Measurements from ENCODE around the gene MAP1A.

Gene MAP1A

DNA sequence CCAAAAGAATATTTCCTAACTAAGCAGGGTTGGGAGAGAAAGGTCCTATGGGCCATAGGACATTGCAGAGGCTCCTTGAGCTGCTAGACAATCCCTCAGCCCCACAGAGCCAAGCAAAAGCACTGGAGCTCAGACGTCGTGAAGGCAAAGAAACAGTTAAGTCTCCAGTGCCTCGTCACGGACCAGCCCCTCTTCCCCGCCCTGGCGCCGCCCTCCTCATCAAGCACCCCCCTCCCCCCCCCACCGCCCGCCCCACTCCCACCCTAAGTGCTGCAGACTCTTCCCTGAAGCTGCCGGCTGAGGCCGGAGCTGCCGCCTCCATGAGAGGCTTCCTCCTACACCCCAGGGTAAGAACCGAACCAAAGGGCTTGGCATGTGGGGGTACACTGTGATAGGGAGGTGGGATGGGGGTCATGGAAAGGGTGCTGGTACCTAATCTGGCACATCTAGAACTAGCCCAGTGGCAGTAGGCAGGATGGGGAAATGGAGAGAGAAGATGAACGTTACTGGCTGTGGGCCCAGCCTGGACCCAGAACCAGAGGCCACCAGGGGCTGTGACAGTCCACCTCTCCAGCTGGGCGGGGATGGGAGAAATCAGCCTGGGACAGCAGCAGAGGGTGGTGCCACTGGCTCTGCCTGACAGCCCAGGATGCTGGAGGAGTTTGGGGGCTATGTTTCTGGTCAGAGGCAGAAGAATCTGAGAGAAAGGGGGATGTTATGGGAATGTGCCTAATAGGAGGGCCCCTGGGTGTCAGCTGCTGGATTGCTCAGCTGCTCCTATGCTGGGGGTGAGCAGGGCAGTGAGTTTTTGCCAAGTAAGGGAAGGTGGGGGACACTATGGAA lies at the start of gene MAP1A:
Gene MAP1A, plus strand, starts transcription at position 255 of the 843 bp plus-strand sequence. CDS start 3,866 bp downstream, outside the sequence.
- DNase-seq: no peak

DNA sequence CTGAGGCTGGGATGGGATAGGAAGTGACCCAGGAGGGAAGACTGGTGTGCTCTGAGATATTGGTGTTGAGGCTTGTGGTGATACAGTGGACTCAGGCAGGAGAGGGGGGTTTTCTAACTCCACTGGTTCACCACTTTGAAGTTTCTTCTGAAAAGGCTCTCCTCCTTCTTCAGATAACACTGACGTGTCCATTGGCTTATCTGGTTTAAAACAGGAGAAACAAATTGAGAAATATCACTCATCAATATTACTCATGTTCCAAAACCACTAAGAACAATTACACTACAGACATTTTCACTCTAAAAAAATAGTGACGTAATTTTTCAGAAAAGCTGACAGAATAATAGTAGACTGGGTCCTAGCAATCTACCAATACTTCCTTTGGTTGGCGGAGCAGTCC lies 47.5 kb upstream of the MAP1A start:
- DNase-seq: no peak

DNA sequence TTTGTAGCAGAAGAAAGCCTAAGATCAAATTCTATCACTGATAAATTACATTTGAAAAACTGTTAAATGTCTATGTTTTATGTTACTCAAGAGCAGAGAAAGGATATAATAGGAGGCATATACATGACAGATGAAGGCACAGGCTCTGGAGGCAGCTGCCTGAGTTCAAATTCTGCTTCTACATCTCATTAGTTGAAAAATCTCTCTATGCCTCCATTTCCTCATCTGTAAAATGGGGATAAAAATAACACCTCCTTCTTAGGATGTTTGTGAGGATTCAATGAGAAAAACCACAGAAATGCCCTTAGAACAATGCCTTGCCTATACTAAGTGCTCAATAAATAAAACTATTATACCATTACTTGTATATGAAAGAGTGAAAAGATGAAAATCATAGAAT lies 45.4 kb upstream of the MAP1A start:
- no peak for DNase-seq

DNA sequence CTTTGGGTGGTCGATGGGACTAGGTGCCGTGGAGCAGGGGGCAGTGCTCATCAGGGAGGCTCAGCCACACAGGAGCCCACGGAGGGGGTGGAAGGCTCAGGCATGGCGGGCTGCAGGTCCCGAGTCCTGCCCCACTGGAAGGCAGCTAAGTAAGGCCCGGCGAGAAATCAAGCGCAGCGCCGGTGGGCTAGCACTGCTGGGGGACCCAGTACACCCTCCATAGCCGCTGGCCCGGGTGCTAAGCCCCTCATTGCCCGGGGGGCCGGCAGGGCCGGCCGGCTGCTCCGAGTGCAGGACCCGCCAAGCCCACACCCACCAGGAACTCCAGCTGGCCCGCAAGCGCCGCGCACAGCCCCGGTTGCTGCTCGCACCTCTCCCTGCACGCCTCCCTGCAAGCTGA lies 43.5 kb upstream of the MAP1A start:
- DNase-seq: no peak

DNA sequence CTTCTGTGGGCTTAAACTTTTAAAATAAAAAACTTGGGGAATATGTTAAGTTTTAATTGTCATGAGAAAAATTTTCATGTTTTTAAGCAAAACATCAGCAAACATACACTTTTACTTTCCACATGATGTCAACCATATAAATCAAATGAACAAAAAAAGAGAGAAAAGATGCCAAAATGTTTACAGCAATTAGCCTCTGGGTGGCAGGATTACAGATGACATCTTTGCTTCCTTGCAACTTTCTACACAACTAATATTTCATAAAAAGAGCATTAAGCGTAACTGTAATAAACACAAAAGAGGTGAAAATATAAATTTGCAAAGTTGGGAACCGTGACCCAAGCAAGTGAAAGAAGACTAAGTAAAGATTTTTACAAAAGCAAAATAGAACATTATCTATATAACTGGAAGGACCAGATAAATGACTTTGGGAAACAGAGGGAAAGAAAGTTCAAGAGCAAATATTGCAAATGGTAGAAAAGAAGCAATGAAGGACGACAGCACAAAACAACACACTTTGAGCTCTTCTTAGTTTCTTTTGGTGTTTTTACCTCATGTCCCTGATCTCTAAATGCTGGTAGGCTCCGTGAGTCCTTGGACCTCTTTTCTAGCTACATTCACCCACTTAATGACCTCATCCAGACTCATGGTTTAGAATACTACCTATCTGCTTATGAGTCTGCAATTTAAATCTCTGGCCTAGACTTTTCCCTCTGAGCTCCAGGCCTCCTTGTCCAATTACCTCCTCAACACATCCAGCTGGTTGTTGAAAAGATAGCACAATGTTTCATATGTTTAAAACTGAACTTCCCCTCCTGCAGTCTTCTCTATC lies 33.9 kb upstream of the MAP1A start:
- no peak for DNase-seq

DNA sequence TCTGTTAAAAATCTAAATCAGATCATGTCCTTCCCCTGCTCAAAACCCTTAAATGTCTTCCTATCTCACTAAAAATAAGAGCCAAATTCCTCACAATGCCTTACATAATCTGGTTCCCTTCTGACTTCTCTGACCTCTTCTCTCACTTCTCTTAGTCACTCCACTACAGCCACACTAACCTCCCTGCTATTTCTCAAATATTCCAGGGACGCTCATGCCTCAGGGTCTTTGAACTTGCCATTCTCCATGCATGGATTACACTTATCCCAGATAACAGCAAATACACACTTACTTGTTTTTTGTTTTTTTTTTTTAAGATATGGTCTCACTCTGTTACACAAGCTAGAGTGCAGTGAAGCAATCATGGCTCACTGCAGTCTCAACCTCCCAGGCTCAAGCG lies 33.0 kb upstream of the MAP1A start:
- no peak for DNase-seq

DNA sequence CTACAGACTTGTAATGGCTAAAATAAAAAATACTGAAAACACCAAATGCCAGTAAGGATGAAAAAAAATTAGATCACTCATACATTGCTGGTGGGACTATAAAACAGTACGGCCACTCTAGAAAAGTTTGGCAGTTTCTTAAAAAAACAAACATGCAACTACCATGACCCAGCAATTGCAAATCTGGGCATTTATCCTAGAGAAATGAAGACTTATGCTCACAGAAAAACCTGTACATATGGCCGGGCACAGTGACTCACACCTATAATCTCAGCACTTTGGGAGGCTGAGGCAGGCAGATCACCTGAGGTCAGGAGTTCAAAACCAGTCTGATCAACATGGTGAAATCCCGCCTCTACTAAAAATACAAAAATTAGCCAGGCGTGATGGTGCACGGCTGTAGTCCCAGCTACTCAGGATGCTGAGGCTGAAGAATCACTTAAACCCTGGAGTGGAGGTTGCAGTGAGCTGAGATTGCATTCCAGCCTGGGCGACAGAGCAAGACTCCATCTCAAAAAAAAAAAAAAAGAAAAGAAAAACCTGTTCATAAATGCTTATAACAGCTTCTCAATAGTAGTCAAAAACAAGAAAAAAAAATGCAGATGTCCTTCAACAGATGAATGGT lies 30.0 kb upstream of the MAP1A start:
- no peak for DNase-seq

DNA sequence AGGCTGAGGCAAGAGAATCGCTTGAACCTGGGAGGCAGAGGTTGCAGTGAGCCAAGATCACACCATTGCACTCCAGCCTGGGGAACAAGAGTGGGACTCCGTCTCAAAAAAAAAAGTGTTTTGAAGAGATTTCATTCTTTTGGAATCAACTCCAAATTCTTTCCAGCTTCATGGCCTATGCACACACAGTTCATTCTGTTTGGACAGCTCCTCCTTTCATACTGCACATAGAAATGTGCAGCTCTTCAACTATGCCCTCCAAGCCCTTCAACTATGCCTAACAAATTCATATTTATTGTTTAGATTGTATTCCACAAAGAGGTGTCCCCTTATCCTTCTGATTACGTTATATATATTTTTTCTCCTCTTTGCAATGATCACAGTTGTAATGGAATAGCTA lies 28.6 kb upstream of the MAP1A start:
- DNase-seq: no peak

DNA sequence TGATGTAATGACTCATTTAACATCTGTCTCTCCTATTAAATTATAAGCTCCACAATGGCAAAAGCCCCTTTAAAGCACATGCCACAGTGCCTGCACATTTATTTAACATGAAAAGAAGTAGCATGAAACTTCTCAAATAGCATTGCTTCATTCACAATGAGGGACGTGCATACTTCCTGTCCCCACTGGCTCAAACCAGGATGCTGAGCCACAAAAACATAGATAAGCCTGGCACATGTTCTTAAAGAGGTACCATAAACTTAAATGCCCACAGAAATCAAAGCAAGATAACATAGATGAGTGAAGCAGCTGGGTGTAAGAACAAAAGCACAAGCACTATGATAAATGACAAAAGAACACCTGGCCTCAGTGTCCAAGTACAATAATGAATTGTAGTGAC lies 28.2 kb upstream of the MAP1A start:
- DNase-seq: no peak

DNA sequence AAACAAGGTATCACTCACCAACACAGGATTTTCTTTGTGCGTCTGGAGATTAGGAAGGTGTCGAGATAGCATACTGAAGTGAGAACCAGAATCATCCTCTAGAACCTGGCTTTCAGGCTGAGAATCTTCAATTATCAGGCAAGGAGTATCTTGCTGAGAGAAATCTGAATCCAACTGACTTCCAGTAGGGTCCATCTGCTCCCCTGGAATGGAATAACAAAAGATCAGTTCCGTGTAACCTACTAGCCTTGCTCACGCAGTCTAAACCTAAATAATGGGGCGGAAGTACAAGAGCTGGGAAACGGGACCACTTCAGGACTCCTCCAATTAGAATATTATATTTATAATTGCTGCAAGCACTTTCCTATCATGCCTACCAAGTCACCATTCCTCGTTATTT lies 25.1 kb upstream of the MAP1A start:
- DNase-seq: no peak

DNA sequence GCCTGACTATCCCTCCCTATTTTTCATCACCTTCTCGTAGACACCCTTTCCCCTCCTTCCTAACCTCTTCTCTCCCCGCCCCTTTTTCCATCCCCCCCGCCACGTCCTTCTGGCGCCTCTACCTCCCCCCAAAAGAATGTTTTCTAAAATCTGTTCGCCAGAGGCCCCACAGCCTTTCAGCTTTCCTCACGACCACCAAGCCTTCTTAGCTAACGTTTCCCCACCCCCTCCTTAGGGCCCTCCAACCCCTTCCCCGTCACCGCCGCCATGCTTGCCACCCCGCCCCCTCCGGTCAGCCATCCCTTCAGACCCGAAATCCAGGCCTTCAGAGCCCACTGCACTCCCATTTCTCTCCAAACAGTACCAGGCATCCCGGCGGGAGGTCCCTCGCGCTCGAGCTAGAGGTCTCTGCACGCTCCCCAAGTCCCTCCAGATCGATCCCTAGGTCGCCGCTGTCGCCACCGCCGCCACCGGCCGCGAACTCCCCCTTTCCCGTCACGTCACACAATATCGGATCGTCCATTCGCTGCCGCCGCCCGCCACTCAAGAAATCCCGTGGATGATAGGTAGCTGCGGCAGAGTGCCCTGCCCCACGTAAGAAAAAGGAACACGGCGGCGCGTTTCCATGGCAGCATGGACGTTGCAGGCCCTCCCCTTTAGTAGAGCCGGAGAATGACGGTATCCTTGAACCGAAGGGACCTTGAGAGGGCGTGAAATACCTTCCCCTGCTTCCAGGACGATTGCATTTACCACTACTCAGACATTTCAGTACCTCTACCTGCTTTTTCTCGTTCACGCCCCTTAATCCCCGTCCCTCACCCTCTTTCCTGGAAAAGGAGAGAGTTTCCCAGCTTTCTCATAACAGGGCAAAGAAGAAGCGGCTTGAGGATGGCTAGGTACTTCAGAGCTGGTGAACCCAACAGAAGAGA lies 24.5 kb upstream of the MAP1A start, which contains the start of gene TP53BP1:
Gene TP53BP1, minus strand, starts transcription at position 484 of the 929 bp plus-strand sequence. Its CDS starts 113 bp downstream, at position 371.
- DNase-seq: peak; percentile 95

DNA sequence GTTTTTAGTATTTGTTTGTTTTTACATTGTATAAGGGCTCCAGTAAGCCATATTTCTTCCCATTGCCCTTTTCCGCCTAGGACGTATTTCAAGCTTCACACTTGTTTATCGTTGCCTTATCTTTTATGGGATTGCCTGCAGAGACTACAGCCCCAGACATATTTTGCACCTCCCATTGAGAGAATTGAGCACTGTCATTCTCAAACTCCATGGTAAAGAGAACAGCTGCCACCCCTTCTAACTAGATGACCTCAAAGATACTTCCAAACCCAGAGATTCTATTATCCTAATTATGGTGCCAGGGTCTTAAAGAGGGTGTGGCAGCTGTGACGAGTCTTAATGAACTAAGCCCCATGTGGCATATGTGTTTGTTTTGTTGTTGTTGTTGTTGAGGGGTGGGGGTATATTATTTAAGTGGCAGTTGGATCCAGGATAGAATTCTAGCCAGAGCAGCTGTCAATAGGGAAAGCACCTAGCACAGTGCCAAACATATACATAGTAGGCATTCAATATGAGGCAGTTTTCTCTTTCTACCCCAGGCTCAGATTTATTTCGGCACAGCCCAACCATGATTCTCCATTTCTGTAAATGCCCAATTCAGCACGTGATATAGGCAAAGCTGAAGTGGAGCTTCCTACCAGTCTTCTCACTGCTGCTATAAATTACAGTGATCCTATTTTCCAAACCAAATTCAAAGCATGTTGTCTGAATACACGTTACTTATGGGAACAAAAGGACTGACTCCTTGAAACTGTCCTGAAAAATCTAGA lies 23.5 kb upstream of the MAP1A start:
- DNase-seq: no peak

DNA sequence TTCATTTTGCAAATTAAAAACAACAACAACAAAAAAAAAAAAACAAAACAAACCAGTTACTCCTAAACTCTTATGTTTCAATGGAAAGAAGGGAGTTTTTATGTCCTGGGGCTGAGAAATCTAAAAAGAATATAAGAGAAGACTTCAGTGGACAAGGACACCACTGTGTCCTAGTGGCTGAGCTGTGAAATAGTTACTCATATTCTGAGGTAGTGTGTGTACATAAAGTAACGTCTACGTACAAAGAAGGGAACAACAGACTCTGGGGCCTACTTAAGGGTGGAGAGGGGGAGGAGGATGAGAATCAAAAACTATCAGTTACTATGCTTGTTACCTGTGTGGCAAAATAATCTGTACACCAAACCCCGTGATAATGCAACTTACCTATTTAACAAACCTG lies 18.4 kb upstream of the MAP1A start:
- no peak for DNase-seq

DNA sequence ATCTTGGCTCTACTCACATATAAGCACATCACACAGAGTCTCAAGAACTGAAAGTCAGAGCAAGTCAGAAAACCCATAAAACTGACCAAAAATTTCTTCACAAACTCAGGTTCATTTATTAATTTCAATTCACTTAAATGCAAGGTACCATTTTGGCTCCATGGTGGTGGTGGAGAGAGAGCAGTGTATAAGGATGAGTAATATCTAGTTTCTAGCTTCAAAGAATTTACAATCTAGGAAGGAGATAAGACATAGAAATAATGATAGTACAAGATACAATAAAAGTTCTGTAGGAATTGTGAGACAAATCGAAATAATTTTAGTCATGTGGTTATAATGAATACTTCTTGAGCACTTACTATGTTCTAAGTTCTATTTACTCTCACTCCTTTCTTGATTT lies 17.8 kb upstream of the MAP1A start:
- DNase-seq: no peak

DNA sequence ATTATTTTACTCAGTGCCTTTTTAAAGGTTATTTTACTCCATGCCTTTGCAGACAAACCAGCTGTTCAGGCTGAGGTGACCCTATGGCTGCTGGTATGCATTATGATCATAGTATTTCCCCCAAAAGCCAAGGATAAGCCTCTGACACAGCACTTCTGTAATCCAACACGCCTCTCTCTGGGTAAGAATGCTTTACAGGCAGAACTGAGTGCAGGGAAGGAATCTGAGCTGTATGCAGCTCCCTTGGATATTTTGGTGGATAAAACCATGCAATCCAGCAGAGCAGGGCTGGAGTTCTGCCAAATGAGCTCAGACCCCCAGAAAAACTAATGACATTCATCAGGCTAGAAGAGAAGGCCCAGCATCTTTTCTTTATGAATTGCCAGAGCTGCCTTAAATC lies 11.7 kb upstream of the MAP1A start:
- no peak for DNase-seq

DNA sequence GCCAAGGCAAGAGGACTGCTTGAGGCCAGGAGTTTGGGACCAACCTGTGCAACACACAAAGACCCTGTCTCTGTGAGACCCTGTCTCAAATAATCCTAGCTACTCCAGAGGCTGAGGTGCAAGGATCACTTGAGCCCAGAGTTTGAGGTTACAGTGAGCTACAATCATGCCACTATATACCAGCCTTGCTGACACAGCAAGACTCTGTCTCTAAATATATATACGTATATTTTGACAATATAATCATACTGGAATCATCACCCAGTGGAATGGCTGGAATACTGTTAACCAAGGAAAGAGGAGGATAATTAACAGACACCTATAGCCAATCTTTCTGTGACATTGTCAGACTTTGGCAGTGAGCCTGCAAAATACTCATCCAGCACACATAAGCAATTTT lies 9.0 kb upstream of the MAP1A start:
- DNase-seq: no peak

DNA sequence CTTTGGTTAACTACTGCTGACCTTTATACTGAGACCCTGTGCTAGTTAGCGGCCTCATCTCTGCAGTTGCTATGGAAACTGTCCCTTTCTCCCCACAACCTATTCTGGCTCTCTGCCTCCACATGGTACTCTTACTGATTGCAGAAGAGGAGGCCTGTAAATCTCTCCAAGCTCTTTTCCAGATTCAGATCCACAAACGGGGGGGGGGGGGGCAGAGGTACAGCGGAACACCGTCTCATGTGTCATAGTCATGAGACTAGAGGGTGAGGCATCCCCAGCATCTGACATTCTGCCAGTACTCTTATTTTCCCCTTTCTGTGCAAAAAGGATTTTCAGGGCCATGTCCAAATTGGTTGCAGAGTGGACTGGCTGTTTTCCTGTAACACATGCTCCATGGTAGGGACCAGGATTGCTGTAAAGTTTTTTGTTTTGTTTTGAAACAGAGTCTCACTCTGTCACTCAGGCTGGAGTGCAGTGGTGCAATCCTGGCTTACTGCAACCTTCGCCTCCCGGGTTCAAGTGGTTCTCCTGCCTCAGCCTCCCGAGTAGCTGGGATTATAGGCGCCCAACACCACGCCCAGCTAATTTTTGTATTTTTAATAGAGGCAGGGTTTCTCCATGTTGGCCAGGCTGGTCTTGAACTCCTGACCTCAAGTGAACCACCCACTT lies 8.3 kb upstream of the MAP1A start:
- DNase-seq: no peak

DNA sequence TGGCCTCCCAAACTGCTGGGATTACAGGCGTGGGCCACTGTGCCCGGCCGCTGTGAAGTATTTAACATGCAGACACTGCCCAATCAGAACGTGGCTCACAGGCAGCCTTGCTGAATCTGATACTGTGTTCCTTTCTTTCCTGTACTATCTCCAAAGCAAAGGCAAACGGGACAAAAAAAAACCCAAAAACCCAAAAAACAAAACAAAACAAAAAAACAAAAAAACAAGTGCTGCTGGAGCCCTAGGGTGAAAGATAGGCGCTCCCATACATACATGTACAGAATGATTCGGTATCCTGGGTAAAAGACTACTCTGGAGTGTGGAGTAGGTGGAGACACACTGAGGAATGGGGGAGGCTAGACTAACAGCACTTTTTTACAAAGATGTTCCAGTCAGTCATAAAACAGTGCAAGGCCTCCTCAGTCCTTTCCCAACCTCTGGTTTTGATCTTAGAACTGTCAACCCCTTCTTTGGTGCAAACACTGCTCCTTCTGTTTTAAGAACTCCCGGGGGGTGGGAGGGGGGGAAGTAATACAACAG lies 7.7 kb upstream of the MAP1A start:
- no peak for DNase-seq

DNA sequence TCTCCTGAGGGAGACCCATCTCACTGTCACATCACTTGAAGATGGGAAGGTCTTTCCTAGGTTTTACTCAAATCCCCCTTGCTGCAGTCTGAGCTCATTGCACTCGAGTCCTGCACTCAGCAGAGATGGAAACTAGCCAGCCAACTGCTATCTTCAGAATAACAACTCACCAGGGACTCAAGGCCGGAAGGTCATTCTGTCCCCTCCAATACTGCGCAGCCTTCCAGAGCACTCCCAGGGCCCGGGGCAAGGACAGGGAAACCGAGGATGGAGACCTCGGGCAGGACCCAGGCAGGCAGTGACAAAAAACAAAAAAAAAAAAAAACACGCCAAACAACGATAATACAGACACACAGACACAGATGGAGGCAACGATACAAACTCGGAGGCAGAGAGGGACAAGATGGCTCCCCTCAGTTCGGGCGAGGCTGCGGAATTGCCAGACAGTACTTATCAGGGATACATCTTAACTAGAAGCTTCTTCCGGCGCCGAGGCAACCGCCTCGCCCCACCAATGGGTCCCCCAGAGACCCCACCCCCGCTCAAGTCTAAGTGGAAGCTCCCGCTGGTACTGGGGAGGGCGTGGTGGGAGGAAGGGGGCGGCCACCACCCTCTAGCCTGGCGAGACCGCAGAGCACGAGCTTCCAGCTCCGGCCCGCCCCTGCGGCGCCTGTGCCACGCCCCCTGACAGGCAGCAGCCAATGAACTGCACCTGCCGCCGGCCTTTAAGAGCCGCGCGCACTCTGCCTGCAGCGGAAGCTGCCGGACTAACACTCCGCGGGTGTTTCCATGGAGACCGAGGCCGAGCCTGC lies 7.0 kb upstream of the MAP1A start:
- DNase-seq: peak; percentile 94

Data from stimulated activated CD4-positive, alpha-beta T cell treated with anti-CD3 and anti-CD28 coated beads, Interleukin-4, amount 100 ng/mL, for 1 hour (primary cell).